DOHH2 (cell line): ENCODE results near the gene MBIP.
"Not testable (repeated sequence)": the region's sequence is repeated elsewhere in the genome, so short reads cannot be mapped to it uniquely, and the experiment has no call there.

Experiments
- H3F3A ChIP-seq: fragments of 200-600 bp; sonication (generic), shearing (Covaris generic); 2 replicates; pipeline ENCODE4 v1.6.0; 2016; ENCODE audit warnings: antibody characterized with exemption, mild to moderate bottlenecking; ENCODE audit not compliant: control insufficient read depth, insufficient read depth
- H3K27ac ChIP-seq: fragments of 200-600 bp; sonication (generic); 2 replicates; pipeline ENCODE4 v1.5.1; 2014; ENCODE audit warnings: low read depth, mild to moderate bottlenecking, low read length, moderate library complexity
- H3K27me3 ChIP-seq: fragments of 200-600 bp; sonication (generic); 2 replicates; pipeline ENCODE4 v1.6.1; 2014; ENCODE audit warnings: mild to moderate bottlenecking, low read length, mixed read lengths; ENCODE audit not compliant: control insufficient read depth
- H3K36me3 ChIP-seq: fragments of 200-600 bp; sonication (generic); 2 replicates; pipeline ENCODE4 v1.6.1; 2014; ENCODE audit warnings: mild to moderate bottlenecking, low read length, moderate library complexity, mixed read lengths; ENCODE audit not compliant: control insufficient read depth
- H3K4me1 ChIP-seq: fragments of 200-600 bp; sonication (generic); 2 replicates; pipeline ENCODE4 v1.6.1; 2014; ENCODE audit warnings: mild to moderate bottlenecking, low read length, mixed read lengths; ENCODE audit not compliant: control insufficient read depth
- H3K4me2 ChIP-seq: fragments of 200-600 bp; sonication (generic); 2 replicates; pipeline ENCODE4 v1.6.0; 2014; ENCODE audit warnings: mild to moderate bottlenecking, low read length, moderate library complexity
- H3K4me3 ChIP-seq: fragments of 200-600 bp; sonication (generic); 2 replicates; pipeline ENCODE4 v1.5.1; 2014; ENCODE audit warnings: mild to moderate bottlenecking, low read length, mixed read lengths
- H3K79me2 ChIP-seq: fragments of 200-600 bp; sonication (generic); 2 replicates; pipeline ENCODE4 v1.6.1; 2014; ENCODE audit warnings: mild to moderate bottlenecking, low read length, mixed read lengths; ENCODE audit not compliant: control insufficient read depth
- H3K9me2 ChIP-seq: fragments of 200-600 bp; sonication (generic); replicated peaks from 2 replicates; pipeline ENCODE4 v1.6.1; 2014; ENCODE audit warnings: mild to moderate bottlenecking, low read length, mixed read lengths; ENCODE audit not compliant: control insufficient read depth
- H3K9me3 ChIP-seq: fragments of 200-600 bp; sonication (generic); 2 replicates; pipeline ENCODE4 v1.6.1; 2014; ENCODE audit warnings: antibody characterized with exemption, low read length, mixed read lengths; ENCODE audit not compliant: control insufficient read depth, insufficient read depth
- H4K20me1 ChIP-seq: fragments of 200-600 bp; sonication (generic); 2 replicates; pipeline ENCODE4 v1.6.0; 2014; ENCODE audit warnings: low read depth, mild to moderate bottlenecking, antibody characterized with exemption, low read length, moderate library complexity; ENCODE audit not compliant: control insufficient read depth, insufficient read depth
- CTCF ChIP-seq: fragments of 200-600 bp; sonication (generic); IDR thresholded peaks from one replicate; pipeline ENCODE4 v1.5.1; 2014; ENCODE audit warnings: antibody characterized with exemption, mild to moderate bottlenecking, low read depth, low read length; ENCODE audit not compliant: poor library complexity, severe bottlenecking
- EZH2phosphoT487 ChIP-seq: fragments of 200-600 bp; sonication (generic); IDR thresholded peaks from 2 replicates; pipeline ENCODE4 v1.6.1; 2017; ENCODE audit warnings: borderline replicate concordance, mild to moderate bottlenecking, antibody characterized with exemption, low read length, moderate library complexity, mixed read lengths

MBIP gene

GRCh38 chr14:36356862-36357261 lies 36.4 kb upstream of the MBIP start:
- Histone ChIP-seq H3K9me3 (no peaks in the 10 kb centered on the region; the same call in 1 of the 2 replicates), H3K36me3 (no peaks in the 10 kb centered on the region), H3K9me2 (no peaks in the 10 kb centered on the region), H4K20me1 (no peaks in the 10 kb centered on the region), H3F3A (no peaks in the 10 kb centered on the region), H3K4me1 (no peaks in the 10 kb centered on the region), H3K79me2 (no peaks in the 10 kb centered on the region), H3K4me3 (no peak overlapping the region), H3K27me3 (no peaks in the 10 kb centered on the region), H3K4me2 (no peak overlapping the region), H3K27ac (no peak overlapping the region)
- TF ChIP-seq EZH2phosphoT487 = no peak
- TF ChIP-seq CTCF = no peak

GRCh38 chr14:36346052-36346451 lies 25.6 kb upstream of the MBIP start:
- H3K27ac ChIP-seq = no peak overlapping the region
- no peaks in the 10 kb centered on the region for H3K79me2 ChIP-seq
- no peaks in the 10 kb centered on the region for H3K36me3 ChIP-seq
- no peak overlapping the region for H3K4me2 ChIP-seq
- no peak for TF ChIP-seq CTCF
- TF ChIP-seq EZH2phosphoT487 = no peak
- no peaks in the 10 kb centered on the region for H3F3A ChIP-seq
- H4K20me1 ChIP-seq = no peaks in the 10 kb centered on the region
- H3K9me3 ChIP-seq = no peaks in the 10 kb centered on the region
- no peaks in the 10 kb centered on the region for H3K4me1 ChIP-seq
- peaks cover 12% of the 10 kb centered on the region for H3K27me3 ChIP-seq
- no peak overlapping the region for H3K4me3 ChIP-seq
- H3K9me2 ChIP-seq = no peaks in the 10 kb centered on the region

GRCh38 chr14:36344211-36344610 lies 23.8 kb upstream of the MBIP start:
- Histone ChIP-seq H3K79me2 (no peaks in the 10 kb centered on the region), H4K20me1 (no peaks in the 10 kb centered on the region), H3K36me3 (no peaks in the 10 kb centered on the region), H3K27ac (no peak overlapping the region), H3F3A (no peaks in the 10 kb centered on the region), H3K4me2 (no peak overlapping the region), H3K27me3 (peaks cover 12% of the 10 kb centered on the region), H3K4me3 (no peak overlapping the region), H3K4me1 (no peaks in the 10 kb centered on the region), H3K9me2 (no peaks in the 10 kb centered on the region), H3K9me3 (no peaks in the 10 kb centered on the region)
- TF ChIP-seq CTCF (no peak), EZH2phosphoT487 (no peak)

GRCh38 chr14:36341811-36342210 lies 21.4 kb upstream of the MBIP start:
- not testable (repeated sequence) for H4K20me1 ChIP-seq, H3K79me2 ChIP-seq, H3K36me3 ChIP-seq, H3F3A ChIP-seq, H3K9me3 ChIP-seq, H3K4me1 ChIP-seq, H3K9me2 ChIP-seq, H3K27me3 ChIP-seq, H3K4me2 ChIP-seq, H3K27ac ChIP-seq, H3K4me3 ChIP-seq
